ENCODE measurements around the gene OCSTAMP. TPM values are rescaled to one million over a fixed set of nuclear protein-coding genes. Genes with fewer than 3 reads are reported as not detected.

The OCSTAMP gene
- total and polyA plus RNA-seq, 2 donors (not counting 3 experiments of a cell fraction or from before 2014, with no cell fraction given), result not detected

DNA sequence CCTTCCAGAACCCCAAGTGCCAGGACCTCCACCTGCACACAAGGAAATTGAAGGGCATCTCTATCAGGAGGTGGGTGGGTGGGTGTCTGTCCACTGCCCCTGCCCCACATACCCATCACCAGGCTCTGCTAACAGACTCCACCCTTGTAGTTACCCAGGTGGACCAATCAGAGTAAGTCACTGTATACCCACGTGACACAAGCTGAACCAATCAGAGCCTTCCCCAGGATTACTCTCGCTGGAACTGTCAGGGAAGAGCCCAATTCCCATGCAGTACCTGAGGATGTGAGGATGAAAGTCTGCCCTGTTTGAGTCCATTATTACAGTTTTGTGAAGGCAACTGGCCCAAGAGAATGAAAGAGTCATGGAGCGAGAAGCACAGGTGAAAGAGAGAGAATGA lies 4.2 kb downstream of the OCSTAMP start:
- ChIA-PET POLR2A (no interaction called here), CTCF (no interaction called here)
- Histone ChIP-seq H4K20me1 (replicated peaks; ENCODE audit: control insufficient read depth, extremely low read depth, insufficient read depth, low read length) (no peaks in the 10 kb centered on the region), H3K9me1 (replicated peaks; ENCODE audit: control insufficient read depth, extremely low read depth, insufficient read depth, low read length) (no peaks in the 10 kb centered on the region), H3K9me3 (replicated peaks; ENCODE audit: control insufficient read depth, insufficient read depth, low read length) (no peaks in the 10 kb centered on the region), H3K79me2 (ENCODE audit: control insufficient read depth, insufficient read depth, low read length) (no peaks in the 10 kb centered on the region), H3K4me3 (replicated peaks in 1 of 3; ENCODE audit: insufficient read depth in 1 of 3, low read depth in 1 of 3, low read length in 3 of 3) (no peak overlapping the region), H3K4me2 (ENCODE audit: insufficient read depth, low read length) (no peak overlapping the region), H3K27ac (ENCODE audit: insufficient read depth, low read depth, low read length) (no peak overlapping the region), H2AFZ (ENCODE audit: low read depth, low read length) (no peak overlapping the region), H3K4me1 (ENCODE audit: control insufficient read depth, extremely low read depth, insufficient read depth, low read length) (no peaks in the 10 kb centered on the region), H3K27me3 (ENCODE audit: control insufficient read depth in 2 of 2, insufficient read depth in 2 of 2, low read length in 2 of 2) (no peaks in the 10 kb centered on the region), H3K36me3 (ENCODE audit: control insufficient read depth in 2 of 2, extremely low read depth in 1 of 2, insufficient read depth in 2 of 2, low read length in 2 of 2) (no peaks in the 10 kb centered on the region), H3K9ac (replicated peaks; ENCODE audit: extremely low read depth, insufficient read depth, low read length) (no peak overlapping the region)
- DNase-seq (ENCODE audit: low read depth, low spot score) (no peak), FAIRE-seq (no peak)
- TF ChIP-seq JUN (IDR thresholded peaks at IDR 0.05; ENCODE audit: borderline replicate concordance, insufficient read depth, insufficient read length, low read depth), result no peak
- TF ChIP-seq, protein P1, sequence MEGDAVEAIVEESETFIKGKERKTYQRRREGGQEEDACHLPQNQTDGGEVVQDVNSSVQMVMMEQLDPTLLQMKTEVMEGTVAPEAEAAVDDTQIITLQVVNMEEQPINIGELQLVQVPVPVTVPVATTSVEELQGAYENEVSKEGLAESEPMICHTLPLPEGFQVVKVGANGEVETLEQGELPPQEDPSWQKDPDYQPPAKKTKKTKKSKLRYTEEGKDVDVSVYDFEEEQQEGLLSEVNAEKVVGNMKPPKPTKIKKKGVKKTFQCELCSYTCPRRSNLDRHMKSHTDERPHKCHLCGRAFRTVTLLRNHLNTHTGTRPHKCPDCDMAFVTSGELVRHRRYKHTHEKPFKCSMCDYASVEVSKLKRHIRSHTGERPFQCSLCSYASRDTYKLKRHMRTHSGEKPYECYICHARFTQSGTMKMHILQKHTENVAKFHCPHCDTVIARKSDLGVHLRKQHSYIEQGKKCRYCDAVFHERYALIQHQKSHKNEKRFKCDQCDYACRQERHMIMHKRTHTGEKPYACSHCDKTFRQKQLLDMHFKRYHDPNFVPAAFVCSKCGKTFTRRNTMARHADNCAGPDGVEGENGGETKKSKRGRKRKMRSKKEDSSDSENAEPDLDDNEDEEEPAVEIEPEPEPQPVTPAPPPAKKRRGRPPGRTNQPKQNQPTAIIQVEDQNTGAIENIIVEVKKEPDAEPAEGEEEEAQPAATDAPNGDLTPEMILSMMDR (IDR thresholded peaks at IDR 0.05; ENCODE audit: extremely low read depth in 1 of 2, insufficient read depth in 1 of 2, low read depth in 1 of 2, low read length in 2 of 2), result no peak
- TF ChIP-seq MYC (IDR thresholded peaks at IDR 0.05; ENCODE audit: low read depth, low read length), result no peak
- TF ChIP-seq POLR2A (IDR thresholded peaks at IDR 0.05; ENCODE audit: low read depth, low read length), result no peak
- no peak for TF ChIP-seq POLR2AphosphoS5 (IDR thresholded peaks at IDR 0.05; ENCODE audit: insufficient read depth, low read depth, low read length)
- TF ChIP-seq, protein P2, sequence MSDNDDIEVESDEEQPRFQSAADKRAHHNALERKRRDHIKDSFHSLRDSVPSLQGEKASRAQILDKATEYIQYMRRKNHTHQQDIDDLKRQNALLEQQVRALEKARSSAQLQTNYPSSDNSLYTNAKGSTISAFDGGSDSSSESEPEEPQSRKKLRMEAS (IDR thresholded peaks at IDR 0.05; ENCODE audit: insufficient read depth, insufficient read length), result no peak
- no peak for TF ChIP-seq EZH2 (IDR thresholded peaks at IDR 0.05; ENCODE audit: borderline replicate concordance, low read depth, low read length, severe bottlenecking)
- TF ChIP-seq GATA2 (IDR thresholded peaks at IDR 0.05; ENCODE audit: insufficient read depth, insufficient read length, low read depth, low read length), result no peak
- no peak for TF ChIP-seq FOS (IDR thresholded peaks at IDR 0.05; ENCODE audit: borderline replicate concordance, insufficient read depth, low read length)
- dilution Hi-C loops (cut with MboI; ENCODE audit: extremely low pct_ligation_motif_present, low sequenced_read_pairs) (no loop called here), intact Hi-C loops (cut with micrococcal nuclease) (no loop called here)
- no TSS peak for BruUV-seq (replicated peaks)

Data from endothelial cell of umbilical vein (primary cell).